Hair follicular keratinocyte (primary cell): ENCODE data around the gene DEGS1. TPM values are rescaled to one million over a fixed set of nuclear protein-coding genes. Genes with fewer than 3 reads are reported as not detected.

Source experiments
- total RNA-seq: library from RNA; depleted of rRNA; stranded (reverse); fragments of >200 nt; gene quantifications from 2 replicates; pipeline ENCODE4 v1.2.3, GENCODE V29; 2015

The DEGS1 gene
- 71.1 and 91.3 TPM in 2 replicates for total RNA-seq

DNA sequence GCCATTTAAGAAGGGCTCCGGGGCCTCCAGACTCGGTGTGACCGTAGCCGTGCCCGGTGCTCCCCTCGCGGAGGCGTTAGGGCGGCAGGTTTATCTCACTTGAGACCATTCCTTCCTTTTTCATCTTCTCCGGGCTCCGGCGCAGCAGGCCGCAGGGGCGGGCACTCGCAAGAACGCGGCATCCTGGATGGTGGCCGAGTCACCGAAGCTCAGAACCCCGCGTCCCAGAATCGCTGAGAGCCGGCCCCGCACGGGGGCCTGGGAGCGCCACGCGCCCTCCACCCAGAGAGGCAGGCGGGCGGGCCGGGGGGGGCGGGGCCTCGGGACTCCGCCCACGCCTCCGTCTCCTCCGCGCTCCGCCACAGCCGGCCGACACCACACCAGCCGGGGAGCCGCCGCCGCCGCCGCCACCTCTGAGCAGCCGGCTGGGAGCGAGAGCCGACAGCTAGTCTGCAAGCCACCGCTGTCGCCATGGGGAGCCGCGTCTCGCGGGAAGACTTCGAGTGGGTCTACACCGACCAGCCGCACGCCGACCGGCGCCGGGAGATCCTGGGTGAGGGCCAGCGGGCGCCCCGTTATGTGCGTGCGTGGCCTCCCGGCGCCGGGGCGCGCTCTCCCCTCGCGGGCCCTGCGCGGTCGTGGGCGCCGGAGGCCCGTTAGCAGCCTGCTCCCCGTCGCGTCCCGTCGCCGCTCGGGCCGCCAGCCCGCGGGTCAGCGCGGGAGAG lies at the start of gene DEGS1:
Gene DEGS1 (plus strand): TSS at position 375 of the 725 bp plus-strand sequence. CDS start 97 bp downstream, at position 472.

Other genes starting within 250 kb of the DEGS1 start
- gene FBXO28, start 69.1 kb upstream of the DEGS1 start, total RNA-seq, result 18.4 and 19.8 TPM in 2 replicates
- gene NVL, start 146.9 kb downstream of the DEGS1 start, total RNA-seq, result 12.7 and 21.3 TPM in 2 replicates
- gene CNIH4, start 173.6 kb downstream of the DEGS1 start, total RNA-seq, result 91.3 and 111 TPM in 2 replicates